K562 (cell line): ENCODE results near the gene UBE2K. TPM values are rescaled to one million over a fixed set of nuclear protein-coding genes. Genes with fewer than 3 reads are reported as not detected.

ENCODE experiments used
- CHCHD3 ChIP-seq: fragments of 250-450 bp; sonication (Bioruptor Pico); IDR thresholded peaks from 2 replicates; pipeline ENCODE4 v2.1.2; 2022; ENCODE audit warnings: mild to moderate bottlenecking
- GTF2E2 ChIP-seq: fragments of 200-800 bp; sonication (Bioruptor generic); IDR thresholded peaks from 2 replicates; pipeline ENCODE4 v1.6.1; 2016; ENCODE audit warnings: missing genetic modification characterization, missing compliant biosample characterization
- ZNF408 ChIP-seq: fragments of 250-450 bp; sonication (Bioruptor Pico); IDR thresholded peaks from 2 replicates; pipeline ENCODE4 v1.4.0; 2020; ENCODE audit warnings: low read depth, mild to moderate bottlenecking, moderate library complexity
- ZNF76 ChIP-seq: fragments of 250-450 bp; sonication (Bioruptor Pico); IDR thresholded peaks from 2 replicates; pipeline ENCODE4 v1.4.0; 2020; ENCODE audit warnings: mild to moderate bottlenecking, moderate library complexity, borderline replicate concordance
- polyA plus RNA-seq, 8 experiments: library from polyadenylated mRNA; depleted of rRNA in 4 of 8; stranded (reverse) in 5 of 8; unstranded in 3 of 8; fragments of >200 nt; fragmentation: Nextera tagmentation in 2 of 8; fragmentation: Illumina TruSeq in 1 of 8; extraction: Ambion mirVana in 2 of 8; extraction: Trizol in 1 of 8; gene quantifications; 2 replicates each; pipeline versions ENCODE4 v1.2.1 to v1.2.3, GENCODE V29; 2011 to 2014; ENCODE audit warnings: inconsistent platforms in 1 of 8, missing spikeins in 1 of 8
- total RNA-seq, 7 experiments: library from RNA; depleted of rRNA in 6 of 7; stranded (reverse); fragments of >200 nt in 6 of 7; fragmentation: Illumina TruSeq in 2 of 7; extraction: Trizol in 2 of 7; gene quantifications; 2 replicates each; pipeline versions ENCODE4 v1.2.1 to v1.2.3, GENCODE V29; 2011 to 2021; ENCODE audit warnings: low replicate concordance in 1 of 7
- TF ChIP-seq, protein P1 (sequence below): fragments of 450-650 bp; conservative IDR thresholded peaks from 2 replicates; pipeline ENCODE4 v1.6.1; 2016; ENCODE audit warnings: missing genetic modification characterization, low read depth, mild to moderate bottlenecking, missing compliant biosample characterization, moderate library complexity
- TF ChIP-seq, protein P2 (sequence below): fragments of 450-650 bp; IDR thresholded peaks from 2 replicates; pipeline ENCODE4 v1.6.1; 2016; ENCODE audit warnings: missing biosample characterization, missing genetic modification characterization
- TF ChIP-seq, protein P3 (sequence below): fragments of 200-800 bp; sonication (Bioruptor generic); IDR thresholded peaks from 2 replicates; pipeline ENCODE4 v1.6.1; 2017; ENCODE audit warnings: missing genetic modification characterization, missing compliant biosample characterization
- TF ChIP-seq, protein P4 (sequence below): sonication (generic); formaldehyde crosslinking; IDR thresholded peaks from 2 replicates; pipeline ENCODE4 v1.8.0; 2022; ENCODE audit warnings: missing genetic modification reagents, mild to moderate bottlenecking, borderline replicate concordance

The UBE2K gene
- total and polyA plus RNA-seq, 9 of the 15 experiments (the other 6 are each of a cell fraction or from before 2014, with no cell fraction given), result 29.8 to 190 (median 62.6) TPM

DNA sequence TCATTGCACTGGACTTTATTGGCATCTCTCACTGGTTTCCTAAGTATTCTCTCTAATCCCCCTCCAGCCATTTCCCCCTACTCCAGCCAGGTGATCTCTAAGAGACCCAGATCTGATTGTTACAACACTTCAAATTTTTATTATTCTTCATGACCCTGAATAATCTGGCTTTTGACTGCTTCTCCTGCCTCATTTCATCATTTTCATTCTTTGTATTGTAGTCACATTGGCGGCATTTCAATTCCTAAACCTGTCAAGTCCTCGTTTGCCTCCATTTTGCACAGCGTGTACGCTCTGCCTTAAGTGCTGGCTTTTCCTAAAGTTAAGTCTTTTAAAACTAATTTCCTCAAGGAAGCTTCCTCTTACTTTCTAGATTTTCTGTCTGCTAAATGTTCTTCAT lies 31.6 kb downstream of the UBE2K start (continued):
- TF ChIP-seq, protein P1, sequence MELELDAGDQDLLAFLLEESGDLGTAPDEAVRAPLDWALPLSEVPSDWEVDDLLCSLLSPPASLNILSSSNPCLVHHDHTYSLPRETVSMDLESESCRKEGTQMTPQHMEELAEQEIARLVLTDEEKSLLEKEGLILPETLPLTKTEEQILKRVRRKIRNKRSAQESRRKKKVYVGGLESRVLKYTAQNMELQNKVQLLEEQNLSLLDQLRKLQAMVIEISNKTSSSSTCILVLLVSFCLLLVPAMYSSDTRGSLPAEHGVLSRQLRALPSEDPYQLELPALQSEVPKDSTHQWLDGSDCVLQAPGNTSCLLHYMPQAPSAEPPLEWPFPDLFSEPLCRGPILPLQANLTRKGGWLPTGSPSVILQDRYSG (tag), result no peak
- TF ChIP-seq ZNF408 (CRISPR knock-in tag) (no peak), ZNF76 (CRISPR knock-in tag) (no peak), CHCHD3 (no peak), GTF2E2 (tag) (no peak)
- TF ChIP-seq, protein P2, sequence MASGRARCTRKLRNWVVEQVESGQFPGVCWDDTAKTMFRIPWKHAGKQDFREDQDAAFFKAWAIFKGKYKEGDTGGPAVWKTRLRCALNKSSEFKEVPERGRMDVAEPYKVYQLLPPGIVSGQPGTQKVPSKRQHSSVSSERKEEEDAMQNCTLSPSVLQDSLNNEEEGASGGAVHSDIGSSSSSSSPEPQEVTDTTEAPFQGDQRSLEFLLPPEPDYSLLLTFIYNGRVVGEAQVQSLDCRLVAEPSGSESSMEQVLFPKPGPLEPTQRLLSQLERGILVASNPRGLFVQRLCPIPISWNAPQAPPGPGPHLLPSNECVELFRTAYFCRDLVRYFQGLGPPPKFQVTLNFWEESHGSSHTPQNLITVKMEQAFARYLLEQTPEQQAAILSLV, result no peak
- TF ChIP-seq, protein P3, sequence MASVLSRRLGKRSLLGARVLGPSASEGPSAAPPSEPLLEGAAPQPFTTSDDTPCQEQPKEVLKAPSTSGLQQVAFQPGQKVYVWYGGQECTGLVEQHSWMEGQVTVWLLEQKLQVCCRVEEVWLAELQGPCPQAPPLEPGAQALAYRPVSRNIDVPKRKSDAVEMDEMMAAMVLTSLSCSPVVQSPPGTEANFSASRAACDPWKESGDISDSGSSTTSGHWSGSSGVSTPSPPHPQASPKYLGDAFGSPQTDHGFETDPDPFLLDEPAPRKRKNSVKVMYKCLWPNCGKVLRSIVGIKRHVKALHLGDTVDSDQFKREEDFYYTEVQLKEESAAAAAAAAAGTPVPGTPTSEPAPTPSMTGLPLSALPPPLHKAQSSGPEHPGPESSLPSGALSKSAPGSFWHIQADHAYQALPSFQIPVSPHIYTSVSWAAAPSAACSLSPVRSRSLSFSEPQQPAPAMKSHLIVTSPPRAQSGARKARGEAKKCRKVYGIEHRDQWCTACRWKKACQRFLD, result no peak
- TF ChIP-seq, protein P4, sequence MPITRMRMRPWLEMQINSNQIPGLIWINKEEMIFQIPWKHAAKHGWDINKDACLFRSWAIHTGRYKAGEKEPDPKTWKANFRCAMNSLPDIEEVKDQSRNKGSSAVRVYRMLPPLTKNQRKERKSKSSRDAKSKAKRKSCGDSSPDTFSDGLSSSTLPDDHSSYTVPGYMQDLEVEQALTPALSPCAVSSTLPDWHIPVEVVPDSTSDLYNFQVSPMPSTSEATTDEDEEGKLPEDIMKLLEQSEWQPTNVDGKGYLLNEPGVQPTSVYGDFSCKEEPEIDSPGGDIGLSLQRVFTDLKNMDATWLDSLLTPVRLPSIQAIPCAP (CRISPR knock-in tag), result no peak
